HCT116 (cell line): ENCODE results near the gene AEBP1. TPM values are rescaled to one million over a fixed set of nuclear protein-coding genes. Genes with fewer than 3 reads are reported as not detected.

Experiments
- ATAC-seq: fragments of 200-7000 bp; cut with Tn5 transposase; 2 replicates; pipeline ENCODE4 v1.9.1; 2020; ENCODE audit warnings: mild to moderate bottlenecking, moderate library complexity
- BruUV-seq: library from RNA; stranded (reverse); fragments of 400-500 nt; replicated peaks from 2 replicates; lab custom pipeline; 2021; lab: Mats Ljungman, UMichigan
- CTCF ChIA-PET: fragments of 300-600 bp; sonication (Branson Sonifier 250); formaldehyde crosslinking; loops from one replicate; lab custom pipeline; 2021; ENCODE audit warnings: antibody characterized with exemption; lab: Charles Lee
- POLR2A ChIA-PET: fragments of 300-600, 350-600 bp; sonication (Branson Sonifier 250); formaldehyde crosslinking; loops from one replicate; lab custom pipeline; 2021; ENCODE audit warnings: antibody characterized with exemption; lab: Charles Lee
- RAD21 ChIA-PET, 2 experiments: fragments of 300-600 bp; sonication (Branson Sonifier 250); formaldehyde crosslinking; loops; one replicate each; lab custom pipeline; 2023; ENCODE audit warnings: low total read pairs in 2 of 2; ENCODE audit not compliant: uncharacterized antibody in 2 of 2, unreplicated experiment in 2 of 2, low non-redundant PET in 1 of 2; lab: Charles Lee
- DNase-seq: peaks from one replicate; pipeline ENCODE4 v3.0.0-alpha.2; 2010; ENCODE audit warnings: low read depth, low spot score
- H2AFZ ChIP-seq: fragments of 200-600 bp; shearing (Covaris generic), sonication (generic); 2 replicates; pipeline ENCODE4 v1.6.1; 2017; ENCODE audit warnings: low read depth, mixed run types, mixed read lengths, antibody characterized with exemption, low read length; ENCODE audit not compliant: poor library complexity, severe bottlenecking
- H3K27ac ChIP-seq: 2 replicates; pipeline ENCODE4 v1.5.1; 2012; ENCODE audit warnings: low read depth, low read length
- H3K27me3 ChIP-seq: fragments of 200-600 bp; sonication (generic); 2 replicates; pipeline ENCODE4 v1.6.1; 2016; ENCODE audit warnings: mixed run types, low read length, mixed read lengths; ENCODE audit not compliant: insufficient read depth
- H3K36me3 ChIP-seq, 2 experiments: fragments of 200-500 bp in 1 of 2; fragments of 200-600 bp in 1 of 2; sonication (Bioruptor generic) in 1 of 2; sonication (generic) in 1 of 2; 2 replicates each; pipeline versions ENCODE4 v1.5.1 to v1.6.1; 2014 to 2016; ENCODE audit warnings: low read length in 2 of 2, inconsistent platforms in 1 of 2, mixed read lengths in 1 of 2, mixed run types in 1 of 2; ENCODE audit not compliant: insufficient read depth in 2 of 2, control insufficient read depth in 1 of 2
- H3K4me1 ChIP-seq, 2 experiments: fragments of 200-600 bp in 1 of 2; sonication (generic) in 1 of 2; 2 replicates each; pipeline versions ENCODE4 v1.5.1 to v1.6.1; 2012 to 2017; ENCODE audit warnings: low read length in 2 of 2, inconsistent platforms in 1 of 2, mild to moderate bottlenecking in 1 of 2, mixed read lengths in 1 of 2, mixed run types in 1 of 2, moderate library complexity in 1 of 2; ENCODE audit not compliant: insufficient read depth in 2 of 2, control insufficient read depth in 1 of 2
- H3K4me2 ChIP-seq: fragments of 200-600 bp; sonication (generic); 2 replicates; pipeline ENCODE4 v1.6.1; 2017; ENCODE audit warnings: mixed run types, low read length, mixed read lengths
- H3K4me3 ChIP-seq, 2 experiments: fragments of 200-600 bp in 1 of 2; sonication (generic) in 1 of 2; replicated peaks in 1 of 2; 2 replicates each; pipeline ENCODE4 v1.5.1; 2011 to 2016; ENCODE audit warnings: low read length in 2 of 2, control low read depth in 1 of 2, low read depth in 1 of 2, mild to moderate bottlenecking in 1 of 2, mixed read lengths in 1 of 2, mixed run types in 1 of 2
- H3K79me2 ChIP-seq: fragments of 200-600 bp; sonication (generic); 2 replicates; pipeline ENCODE4 v1.6.1; 2017; ENCODE audit warnings: mild to moderate bottlenecking, mixed run types, low read length, moderate library complexity, mixed read lengths; ENCODE audit not compliant: insufficient read depth
- H3K9ac ChIP-seq: fragments of 200-600 bp; sonication (generic); 2 replicates; pipeline ENCODE4 v1.6.1; 2016; ENCODE audit warnings: low read length, mixed read lengths
- H3K9me2 ChIP-seq: fragments of 200-600 bp; sonication (generic), shearing (Covaris generic); 2 replicates; pipeline ENCODE4 v1.6.1; 2017; ENCODE audit warnings: mixed run types, mild to moderate bottlenecking, moderate library complexity; ENCODE audit not compliant: insufficient read depth
- H3K9me3 ChIP-seq, 2 experiments: fragments of 200-500 bp in 1 of 2; fragments of 200-600 bp in 1 of 2; sonication (Bioruptor generic) in 1 of 2; sonication (generic) in 1 of 2; 2 replicates each; pipeline ENCODE4 v1.6.1; 2014 to 2017; ENCODE audit warnings: low read length in 2 of 2, mixed read lengths in 2 of 2, inconsistent platforms in 1 of 2, low read depth in 1 of 2, mild to moderate bottlenecking in 1 of 2, mixed run types in 1 of 2, moderate library complexity in 1 of 2; ENCODE audit not compliant: control insufficient read depth in 1 of 2, insufficient read depth in 1 of 2
- H4K20me1 ChIP-seq: fragments of 200-600 bp; sonication (generic), shearing (Covaris generic); 2 replicates; pipeline ENCODE4 v1.6.1; 2017; ENCODE audit warnings: mixed run types, mild to moderate bottlenecking, moderate library complexity; ENCODE audit not compliant: insufficient read depth
- CBX3 ChIP-seq: IDR thresholded peaks from 2 replicates; pipeline ENCODE4 v1.6.1; 2012; ENCODE audit warnings: low read depth
- EGR1 ChIP-seq: IDR thresholded peaks from 2 replicates; pipeline ENCODE4 v1.6.1; 2012; ENCODE audit warnings: low read depth
- EZH2 ChIP-seq: fragments of 200-600 bp; sonication (generic); IDR thresholded peaks from 2 replicates; pipeline ENCODE4 v1.6.1; 2017; ENCODE audit warnings: antibody characterized with exemption, mixed run types
- EZH2phosphoT487 ChIP-seq: fragments of 200-600 bp; IDR thresholded peaks from 2 replicates; pipeline ENCODE4 v1.6.1; 2018; ENCODE audit warnings: antibody characterized with exemption, borderline replicate concordance
- MAX ChIP-seq: IDR thresholded peaks from 2 replicates; pipeline ENCODE4 v1.6.1; 2012
- REST ChIP-seq: IDR thresholded peaks from 2 replicates; pipeline ENCODE4 v1.6.1; 2012; ENCODE audit warnings: low read depth
- YY1 ChIP-seq: IDR thresholded peaks from 2 replicates; pipeline ENCODE4 v1.6.1; 2011; ENCODE audit warnings: low read length, low read depth, moderate library complexity, mild to moderate bottlenecking; ENCODE audit not compliant: insufficient replicate concordance; ENCODE audit errors: extremely low read depth
- intact Hi-C: fragments of 100-400 bp; cut with micrococcal nuclease; formaldehyde crosslinking; loops from 2 replicates; pipeline ENCODE4 v1.10.0; 2022
- total RNA-seq: library from RNA; stranded (reverse); gene quantifications from one replicate; pipeline ENCODE4 v1.2.1, GENCODE V29; 2021; ENCODE audit not compliant: unreplicated experiment

AEBP1 gene
- total RNA-seq, 1 experiment from 2014 or later, result 0.49 TPM

GRCh38 chr7:44104860-44105771 lies 971 bp downstream of the AEBP1 start:
- Histone ChIP-seq H3K27me3 (no peaks in the 10 kb centered on the region), H3K9me3 (no peaks in the 10 kb centered on the region), H3K36me3 (no peaks in the 10 kb centered on the region), H3K9ac (no peak overlapping the region), H3K4me1 (peaks cover 0 to 6% of the 10 kb centered on the region in 2 experiments; a peak in 2 of 4 replicates), H3K27ac (no peak overlapping the region), H3K79me2 (no peaks in the 10 kb centered on the region), H3K4me2 (no peak overlapping the region), H4K20me1 (no peaks in the 10 kb centered on the region), H3K4me3 (no peak overlapping the region), H2AFZ (no peak overlapping the region), H3K9me2 (no peaks in the 10 kb centered on the region)
- DNase-seq (no peak), ATAC-seq (no peak)
- RAD21 ChIA-PET, result no interaction called here
- CTCF ChIA-PET, result no interaction called here
- POLR2A ChIA-PET, result no interaction called here
- no TSS peak for BruUV-seq
- intact Hi-C loops, result no loop called here
- TF ChIP-seq CBX3, result no peak
- TF ChIP-seq REST, result no peak

GRCh38 chr7:44105832-44106231 lies 1.7 kb downstream of the AEBP1 start:
- H3K9me2 ChIP-seq, result no peaks in the 10 kb centered on the region
- no peaks in the 10 kb centered on the region for H3K9me3 ChIP-seq
- ATAC-seq, result no peak
- no peak overlapping the region for H3K9ac ChIP-seq
- H3K27ac ChIP-seq, result no peak overlapping the region
- no peak for DNase-seq
- no peaks in the 10 kb centered on the region for H3K79me2 ChIP-seq
- no peaks in the 10 kb centered on the region for H3K36me3 ChIP-seq
- peaks cover 0 to 6% of the 10 kb centered on the region in 2 experiments; a peak in 2 of 4 replicates for H3K4me1 ChIP-seq
- ChIA-PET CTCF (no interaction called here), RAD21 (no interaction called here), POLR2A (no interaction called here)
- no TSS peak for BruUV-seq
- TF ChIP-seq EZH2 (no peak), YY1 (no peak), REST (no peak), MAX (no peak), EZH2phosphoT487 (no peak), EGR1 (no peak)
- H3K4me3 ChIP-seq, result no peak overlapping the region
- H4K20me1 ChIP-seq, result no peaks in the 10 kb centered on the region
- H3K27me3 ChIP-seq, result no peaks in the 10 kb centered on the region
- no peak overlapping the region for H2AFZ ChIP-seq
- H3K4me2 ChIP-seq, result no peak overlapping the region
- intact Hi-C loops, result no loop called here
